HG03460 (cell line): ENCODE data around the gene PLEKHB2.
"Not testable (repeated sequence)": the region's sequence is repeated elsewhere in the genome, so short reads cannot be mapped to it uniquely, and the experiment has no call there.

Experiments
- ATAC-seq: cut with Tn5 transposase; IDR thresholded peaks from one replicate; pipeline ENCODE4 v1.9.1; 2021; ENCODE audit not compliant: unreplicated experiment

Gene PLEKHB2

GRCh38 chr2:131105156-131105949 lies at the start of gene PLEKHB2:
Gene PLEKHB2, plus strand, starts transcription at chr2:131105336. Its CDS starts 15,606 bp downstream, at chr2:131120942.
- peak; percentile 78 for ATAC-seq

- no peak for ATAC-seq
These were observed 48.8 kb upstream of the PLEKHB2 start for GRCh38 chr2:131056204-131056931.

- no peak for ATAC-seq
These were observed 48.2 kb upstream of the PLEKHB2 start for GRCh38 chr2:131056932-131057287.

- no peak for ATAC-seq
These were observed 46.8 kb upstream of the PLEKHB2 start for GRCh38 chr2:131058214-131058843.

- ATAC-seq = no peak
These were observed 46.2 kb upstream of the PLEKHB2 start for GRCh38 chr2:131058920-131059319.

- no peak for ATAC-seq
These were observed 41.4 kb upstream of the PLEKHB2 start for GRCh38 chr2:131063501-131064283.

GRCh38 chr2:131064589-131065512 lies 40.3 kb upstream of the PLEKHB2 start:
- no peak for ATAC-seq

GRCh38 chr2:131067465-131068125 lies 37.5 kb upstream of the PLEKHB2 start:
- ATAC-seq = no peak

- not testable (repeated sequence) for ATAC-seq
These were observed 37.0 kb upstream of the PLEKHB2 start for GRCh38 chr2:131068172-131068571.

GRCh38 chr2:131075578-131075977 lies 29.6 kb upstream of the PLEKHB2 start:
- ATAC-seq = not testable (repeated sequence)

- ATAC-seq = no peak
These were observed 28.4 kb upstream of the PLEKHB2 start for GRCh38 chr2:131076707-131077106.

- ATAC-seq = no peak
These were observed 27.8 kb upstream of the PLEKHB2 start for GRCh38 chr2:131077182-131077846.

- no peak for ATAC-seq
These were observed 27.2 kb upstream of the PLEKHB2 start for GRCh38 chr2:131077966-131078365.

- not testable (repeated sequence) for ATAC-seq
These were observed 25.2 kb upstream of the PLEKHB2 start for GRCh38 chr2:131079931-131080330.

GRCh38 chr2:131081190-131081589 lies 23.9 kb upstream of the PLEKHB2 start:
- no peak for ATAC-seq

GRCh38 chr2:131085646-131086045 lies 19.5 kb upstream of the PLEKHB2 start:
- no peak for ATAC-seq

- no peak for ATAC-seq
These were observed 12.6 kb upstream of the PLEKHB2 start for GRCh38 chr2:131092458-131093005.

- peak; percentile 78 for ATAC-seq
These were observed 12.0 kb upstream of the PLEKHB2 start, which contains the start of gene FAM168B for GRCh38 chr2:131093006-131093695. Gene FAM168B, minus strand, starts transcription at chr2:131093460. Its CDS starts 10,814 bp downstream, at chr2:131082646.
